ENCODE measurements around the gene CTNNA1. TPM values are rescaled to one million over a fixed set of nuclear protein-coding genes. Genes with fewer than 3 reads are reported as not detected.

The CTNNA1 gene
- total and polyA plus RNA-seq, 2 experiments from 2014 or later: 194 to 393 TPM

- DNase-seq: no peak
- no peak for TF ChIP-seq EZH2phosphoT487 (IDR thresholded peaks at IDR 0.05; ENCODE audit: insufficient read depth, low read depth)
- TF ChIP-seq EZH2 (IDR thresholded peaks at IDR 0.05; ENCODE audit: insufficient read depth, poor library complexity, severe bottlenecking): no peak
- Histone ChIP-seq H3K27me3 (replicated peaks; ENCODE audit: insufficient read depth) (no peaks in the 10 kb centered on the region), H3K4me2 (ENCODE audit: unreplicated experiment) (no peak overlapping the region), H3K79me2 (ENCODE audit: insufficient read depth) (peaks cover 99% of the 10 kb centered on the region), H4K20me1 (ENCODE audit: insufficient read depth) (0 out of 2 replicates have a peak, but pooled peaks cover 5% of the 10 kb centered on the region), H3K4me3 (no peak overlapping the region), H3K9ac (no peak overlapping the region), H3K9me3 (ENCODE audit: low read depth) (no peaks in the 10 kb centered on the region), H3K4me1 (ENCODE audit: insufficient read depth) (peaks cover 11% of the 10 kb centered on the region), H2AFZ (no peak overlapping the region), H3F3A (ENCODE audit: insufficient read depth) (peaks cover 14% of the 10 kb centered on the region; the same call in 1 of the 2 replicates), H3K36me3 (ENCODE audit: low read depth) (0 out of 2 replicates have a peak, but pooled peaks cover 3% of the 10 kb centered on the region), H3K27ac (no peak overlapping the region), H3K9me2 (ENCODE audit: insufficient read depth) (no peaks in the 10 kb centered on the region)
- in situ Hi-C loops (cut with MboI): no loop called here
- WGBS, 2 experiments (ENCODE audit: low coverage in 1 of 2, low lambda C conversion rate in 2 of 2, missing lambda C conversion rate in 2 of 2): 94 to 98% methylated on average over 4 of the region's 4 CpGs
These were observed 83.9 kb downstream of the CTNNA1 start for GRCh38 chr5:138837160-138837559.

- peaks cover 90% of the 10 kb centered on the region for H3K79me2 ChIP-seq (ENCODE audit: insufficient read depth)
- peaks cover 10% of the 10 kb centered on the region; the same call in 1 of the 2 replicates for H3K36me3 ChIP-seq (ENCODE audit: low read depth)
- DNase-seq: no peak
- H3K9ac ChIP-seq: no peak overlapping the region
- H3K4me2 ChIP-seq (ENCODE audit: unreplicated experiment): no peak overlapping the region
- no peak overlapping the region for H2AFZ ChIP-seq
- no peaks in the 10 kb centered on the region for H4K20me1 ChIP-seq (ENCODE audit: insufficient read depth)
- in situ Hi-C loops (cut with MboI): no loop called here
- H3K9me2 ChIP-seq (ENCODE audit: insufficient read depth): peaks cover 3% of the 10 kb centered on the region; the same call in 1 of the 2 replicates
- H3K4me3 ChIP-seq: no peak overlapping the region
- H3K27ac ChIP-seq: no peak overlapping the region
- WGBS, 2 experiments (ENCODE audit: low coverage in 1 of 2, low lambda C conversion rate in 2 of 2, missing lambda C conversion rate in 2 of 2): 98 to 99% methylated on average over 3 of the region's 3 CpGs
- no peaks in the 10 kb centered on the region for H3K9me3 ChIP-seq (ENCODE audit: low read depth)
- peaks cover 33% of the 10 kb centered on the region for H3K4me1 ChIP-seq (ENCODE audit: insufficient read depth)
- peaks cover 27% of the 10 kb centered on the region for H3F3A ChIP-seq (ENCODE audit: insufficient read depth)
- H3K27me3 ChIP-seq (replicated peaks; ENCODE audit: insufficient read depth): no peaks in the 10 kb centered on the region
- no peak for TF ChIP-seq EZH2 (IDR thresholded peaks at IDR 0.05; ENCODE audit: insufficient read depth, poor library complexity, severe bottlenecking)
- TF ChIP-seq EZH2phosphoT487 (IDR thresholded peaks at IDR 0.05; ENCODE audit: insufficient read depth, low read depth): no peak
These were observed 86.9 kb downstream of the CTNNA1 start for GRCh38 chr5:138840103-138840502.

- Histone ChIP-seq H3K9me2 (ENCODE audit: insufficient read depth) (peaks cover 3% of the 10 kb centered on the region; the same call in 1 of the 2 replicates), H3K4me2 (ENCODE audit: unreplicated experiment) (no peak overlapping the region), H4K20me1 (ENCODE audit: insufficient read depth) (no peaks in the 10 kb centered on the region), H3K4me3 (no peak overlapping the region), H3F3A (ENCODE audit: insufficient read depth) (peaks cover 40% of the 10 kb centered on the region), H3K27me3 (replicated peaks; ENCODE audit: insufficient read depth) (no peaks in the 10 kb centered on the region), H3K9ac (no peak overlapping the region), H3K9me3 (ENCODE audit: low read depth) (no peaks in the 10 kb centered on the region), H2AFZ (no peak overlapping the region), H3K36me3 (ENCODE audit: low read depth) (peaks cover 10% of the 10 kb centered on the region; the same call in 1 of the 2 replicates), H3K4me1 (ENCODE audit: insufficient read depth) (peaks cover 42% of the 10 kb centered on the region), H3K27ac (no peak overlapping the region), H3K79me2 (ENCODE audit: insufficient read depth) (peaks cover 85% of the 10 kb centered on the region)
- in situ Hi-C loops (cut with MboI): no loop called here
- 35 to 48% methylated on average over 2 of the region's 2 CpGs for WGBS, 2 experiments (ENCODE audit: low coverage in 1 of 2, low lambda C conversion rate in 2 of 2, missing lambda C conversion rate in 2 of 2)
- DNase-seq: no peak
- TF ChIP-seq EZH2 (IDR thresholded peaks at IDR 0.05; ENCODE audit: insufficient read depth, poor library complexity, severe bottlenecking): no peak
- TF ChIP-seq EZH2phosphoT487 (IDR thresholded peaks at IDR 0.05; ENCODE audit: insufficient read depth, low read depth): no peak
These were observed 88.3 kb downstream of the CTNNA1 start for GRCh38 chr5:138841531-138841930.

GRCh38 chr5:138843316-138844124 lies 90.3 kb downstream of the CTNNA1 start:
- DNase-seq: peak; percentile 45

More at GRCh38 chr5:138843316-138844124, 90.3 kb downstream of the CTNNA1 start:
- in situ Hi-C loops (cut with MboI): no loop called here
- Histone ChIP-seq H3K9me3 (ENCODE audit: low read depth) (no peaks in the 10 kb centered on the region), H3K4me3 (0 out of 2 replicates have a peak overlapping the region, but pooled peaks have one; percentile 23), H3K36me3 (ENCODE audit: low read depth) (peaks cover 10% of the 10 kb centered on the region; the same call in 1 of the 2 replicates), H3K4me1 (ENCODE audit: insufficient read depth) (peaks cover 56% of the 10 kb centered on the region), H2AFZ (no peak overlapping the region), H3K27me3 (replicated peaks; ENCODE audit: insufficient read depth) (no peaks in the 10 kb centered on the region), H3F3A (ENCODE audit: insufficient read depth) (peaks cover 52% of the 10 kb centered on the region), H3K27ac (peak overlapping the region; percentile 78; the same call in 1 of the 2 replicates), H3K9me2 (ENCODE audit: insufficient read depth) (peaks cover 3% of the 10 kb centered on the region; the same call in 1 of the 2 replicates), H3K4me2 (ENCODE audit: unreplicated experiment) (peak overlapping the region; percentile 77), H3K79me2 (ENCODE audit: insufficient read depth) (peaks cover 87% of the 10 kb centered on the region), H4K20me1 (ENCODE audit: insufficient read depth) (no peaks in the 10 kb centered on the region), H3K9ac (no peak overlapping the region)
- TF ChIP-seq EZH2 (IDR thresholded peaks at IDR 0.05; ENCODE audit: insufficient read depth, poor library complexity, severe bottlenecking): no peak
- TF ChIP-seq EZH2phosphoT487 (IDR thresholded peaks at IDR 0.05; ENCODE audit: insufficient read depth, low read depth): no peak
- 95 to 100% methylated on average over 2 of the region's 2 CpGs for WGBS, 2 experiments (ENCODE audit: low coverage in 1 of 2, low lambda C conversion rate in 2 of 2, missing lambda C conversion rate in 2 of 2)
